Endothelial cell of umbilical vein (primary cell): ENCODE results near the gene SYNPO2L. TPM values are rescaled to one million over a fixed set of nuclear protein-coding genes. Genes with fewer than 3 reads are reported as not detected.

ENCODE experiments used
- BruUV-seq: library from RNA; stranded (reverse); fragments of 400-500 nt; replicated peaks from 2 replicates; lab custom pipeline; 2021; lab: Mats Ljungman, UMichigan
- CTCF ChIA-PET: fragments of 300-600, 350-600 bp; sonication (Branson Sonifier 250); formaldehyde crosslinking; loops from one replicate; lab custom pipeline; 2021; ENCODE audit warnings: antibody characterized with exemption, inconsistent platforms; lab: Charles Lee
- POLR2A ChIA-PET: fragments of 300-600, 350-600 bp; sonication (Branson Sonifier 250); formaldehyde crosslinking; loops from one replicate; lab custom pipeline; 2021; ENCODE audit warnings: antibody characterized with exemption, inconsistent platforms; lab: Charles Lee
- DNase-seq: peaks from one replicate; pipeline ENCODE4 v3.0.0-alpha.2; 2011; ENCODE audit warnings: low read depth, low spot score
- FAIRE-seq: peaks from 2 replicates; lab custom pipeline; 2011; peaks lifted over from hg19 to GRCh38; lab: Jason Lieb, UNC
- H2AFZ ChIP-seq: 2 replicates; pipeline ENCODE4 v1.6.0; 2012; ENCODE audit warnings: low read depth, low read length, control low read depth, inconsistent platforms
- H3K27ac ChIP-seq: 2 replicates; pipeline ENCODE4 v1.5.1; 2011; ENCODE audit warnings: low read depth, mild to moderate bottlenecking, control low read depth, low read length, moderate library complexity; ENCODE audit not compliant: insufficient read depth
- H3K27me3 ChIP-seq, 2 experiments: 2 replicates each; pipeline versions ENCODE4 v1.6.0 to v1.6.1; 2011; ENCODE audit warnings: low read length in 2 of 2, mixed read lengths in 1 of 2; ENCODE audit not compliant: control insufficient read depth in 2 of 2, insufficient read depth in 2 of 2
- H3K36me3 ChIP-seq, 2 experiments: 2 replicates in 1 of 2; 3 replicates in 1 of 2; pipeline ENCODE4 v1.5.1; 2011; ENCODE audit warnings: low read length in 2 of 2, mild to moderate bottlenecking in 1 of 2, moderate library complexity in 1 of 2; ENCODE audit not compliant: control insufficient read depth in 2 of 2, insufficient read depth in 2 of 2; ENCODE audit errors: extremely low read depth in 1 of 2
- H3K4me1 ChIP-seq: 3 replicates; pipeline ENCODE4 v1.5.1; 2011; ENCODE audit warnings: mild to moderate bottlenecking, low read length; ENCODE audit not compliant: control insufficient read depth, insufficient read depth; ENCODE audit errors: extremely low read depth
- H3K4me2 ChIP-seq: 2 replicates; pipeline ENCODE4 v1.6.1; 2011; ENCODE audit warnings: low read length, control low read depth, mixed read lengths; ENCODE audit not compliant: insufficient read depth
- H3K4me3 ChIP-seq, 3 experiments: fragments of 200-600 bp in 1 of 3; sonication (generic), shearing (Covaris generic) in 1 of 3; replicated peaks in 1 of 3; 2 replicates each; pipeline ENCODE4 v1.5.1; 2011 to 2016; ENCODE audit warnings: control low read depth in 3 of 3, low read length in 3 of 3, mild to moderate bottlenecking in 2 of 3, inconsistent platforms in 1 of 3, low read depth in 1 of 3, moderate library complexity in 1 of 3; ENCODE audit not compliant: insufficient read depth in 1 of 3
- H3K79me2 ChIP-seq: 2 replicates; pipeline ENCODE4 v1.6.0; 2012; ENCODE audit warnings: low read length, inconsistent platforms; ENCODE audit not compliant: control insufficient read depth, insufficient read depth
- H3K9ac ChIP-seq: replicated peaks from 2 replicates; pipeline ENCODE3; 2011; ENCODE audit warnings: low read length, control low read depth; ENCODE audit not compliant: insufficient read depth; ENCODE audit errors: extremely low read depth
- H3K9me1 ChIP-seq: replicated peaks from 3 replicates; pipeline ENCODE4 v1.6.0; 2011; ENCODE audit warnings: mild to moderate bottlenecking, low read length; ENCODE audit not compliant: control insufficient read depth, insufficient read depth; ENCODE audit errors: extremely low read depth
- H3K9me3 ChIP-seq: replicated peaks from 2 replicates; pipeline ENCODE4 v1.5.1; 2012; ENCODE audit warnings: low read length, inconsistent platforms; ENCODE audit not compliant: control insufficient read depth, insufficient read depth
- H4K20me1 ChIP-seq: replicated peaks from 2 replicates; pipeline ENCODE3; 2011; ENCODE audit warnings: mild to moderate bottlenecking, low read length; ENCODE audit not compliant: control insufficient read depth, insufficient read depth; ENCODE audit errors: extremely low read depth
- CTCF ChIP-seq, 2 donors: IDR thresholded peaks; 1 replicate in 1 of 2; 2 replicates in 1 of 2; pipeline ENCODE4 v1.5.1; 2011; ENCODE audit warnings: low read length in 2 of 2, mild to moderate bottlenecking in 2 of 2, moderate library complexity in 2 of 2, control low read depth in 1 of 2, inconsistent platforms in 1 of 2, low read depth in 1 of 2; ENCODE audit not compliant: insufficient read depth in 1 of 2; ENCODE audit errors: extremely low read depth in 1 of 2
- EZH2 ChIP-seq: IDR thresholded peaks from 2 replicates; pipeline ENCODE4 v1.6.1; 2012; ENCODE audit warnings: borderline replicate concordance, low read depth, mild to moderate bottlenecking, moderate library complexity, low read length, inconsistent platforms; ENCODE audit not compliant: severe bottlenecking
- FOS ChIP-seq: IDR thresholded peaks from 2 replicates; pipeline ENCODE4 v1.6.1; 2011; ENCODE audit warnings: mild to moderate bottlenecking, low read length, moderate library complexity, borderline replicate concordance; ENCODE audit not compliant: insufficient read depth
- GATA2 ChIP-seq: IDR thresholded peaks from 2 replicates; pipeline ENCODE4 v1.7.0; 2011; ENCODE audit warnings: low read depth, mild to moderate bottlenecking, moderate library complexity, mixed read lengths, low read length; ENCODE audit not compliant: insufficient read length, insufficient read depth
- JUN ChIP-seq: IDR thresholded peaks from 2 replicates; pipeline ENCODE4 v1.6.1; 2011; ENCODE audit warnings: borderline replicate concordance, low read depth; ENCODE audit not compliant: insufficient read length, insufficient read depth
- MYC ChIP-seq: IDR thresholded peaks from one replicate; pipeline ENCODE4 v1.6.1; 2011; ENCODE audit warnings: mild to moderate bottlenecking, low read depth, low read length
- POLR2A ChIP-seq: IDR thresholded peaks from 2 replicates; pipeline ENCODE4 v1.6.1; 2012; ENCODE audit warnings: low read depth, mild to moderate bottlenecking, control low read depth, low read length
- POLR2AphosphoS5 ChIP-seq: IDR thresholded peaks from 2 replicates; pipeline ENCODE4 v1.6.1; 2012; ENCODE audit warnings: low read depth, mild to moderate bottlenecking, control low read depth, low read length, moderate library complexity; ENCODE audit not compliant: insufficient read depth
- dilution Hi-C: fragments of 300-500 bp; cut with MboI; formaldehyde crosslinking; loops from one replicate; pipeline ENCODE4 v1.15.0; 2019; ENCODE audit warnings: low sequenced_read_pairs; ENCODE audit not compliant: extremely low pct_ligation_motif_present
- intact Hi-C: fragments of 100-400 bp; cut with micrococcal nuclease; formaldehyde crosslinking; loops from one replicate; pipeline ENCODE4 v1.10.0; 2022
- polyA plus RNA-seq, 4 experiments: library from polyadenylated mRNA; depleted of rRNA in 3 of 4; stranded (reverse) in 3 of 4; unstranded in 1 of 4; fragments of >200 nt; gene quantifications; 2 replicates each; pipeline versions ENCODE4 v1.2.1 to v1.2.3, GENCODE V29; 2011 to 2012; ENCODE audit warnings: missing spikeins in 1 of 4
- total RNA-seq: library from RNA; stranded (reverse); gene quantifications from 2 replicates; pipeline ENCODE4 v1.2.3, GENCODE V29; 2021
- TF ChIP-seq, protein P1 (sequence below): IDR thresholded peaks from 2 replicates; pipeline ENCODE4 v1.6.1; 2011; ENCODE audit not compliant: insufficient read depth, insufficient read length

The SYNPO2L gene
- total and polyA plus RNA-seq, 2 donors (not counting 3 experiments of a cell fraction or from before 2014, with no cell fraction given): not detected

- Histone ChIP-seq H3K36me3 (no peaks in the 10 kb centered on the region), H3K27ac (no peak overlapping the region), H2AFZ (no peak overlapping the region), H3K9me1 (no peaks in the 10 kb centered on the region), H3K4me3 (no peak overlapping the region), H3K9ac (no peak overlapping the region), H4K20me1 (no peaks in the 10 kb centered on the region), H3K9me3 (no peaks in the 10 kb centered on the region), H3K27me3 (peaks cover 0 to 8% of the 10 kb centered on the region in 2 experiments), H3K4me1 (peaks cover 2% of the 10 kb centered on the region), H3K79me2 (no peaks in the 10 kb centered on the region), H3K4me2 (no peak overlapping the region)
- CTCF ChIA-PET: interaction anchor here (1.3 to 1.9 kb wide), 2 partner anchors 121 kb away, joined by 3 to 6 read pairs; no protein-coding TSS in a partner anchor
- dilution Hi-C loops: no loop called here
- POLR2A ChIA-PET: no interaction called here
- TF ChIP-seq POLR2AphosphoS5: no peak
- no peak for TF ChIP-seq MYC
- TF ChIP-seq, protein P1, sequence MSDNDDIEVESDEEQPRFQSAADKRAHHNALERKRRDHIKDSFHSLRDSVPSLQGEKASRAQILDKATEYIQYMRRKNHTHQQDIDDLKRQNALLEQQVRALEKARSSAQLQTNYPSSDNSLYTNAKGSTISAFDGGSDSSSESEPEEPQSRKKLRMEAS: no peak
- no peak for TF ChIP-seq EZH2
- no peak for TF ChIP-seq FOS
- TF ChIP-seq POLR2A: no peak
- TF ChIP-seq JUN: no peak
- no peak for TF ChIP-seq GATA2
- no peak for TF ChIP-seq CTCF (IDR thresholded peaks at IDR 0.05; ENCODE audit: extremely low read depth in 1 of 2, insufficient read depth in 1 of 2, low read depth in 1 of 2, low read length in 2 of 2)
- DNase-seq (no peak), FAIRE-seq (no peak)
- intact Hi-C loops: no loop called here
- BruUV-seq: no TSS peak
These were observed 5.1 kb downstream of the SYNPO2L start for GRCh38 chr10:73650537-73651331.
